OCI-LY3 (cell line): Measurements from ENCODE around the gene TFCP2L1.

Source experiments
- EZH2phosphoT487 ChIP-seq: fragments of 200-600 bp; shearing (Covaris generic); IDR thresholded peaks from 2 replicates; pipeline ENCODE4 v1.6.1; 2018; ENCODE audit warnings: antibody characterized with exemption, mixed run types, low read depth
- TF ChIP-seq, protein P1 (sequence below): fragments of 200-600, 300-600 bp; sonication (generic); IDR thresholded peaks from 2 replicates; pipeline ENCODE4 v1.5.1; 2014; ENCODE audit warnings: antibody characterized with exemption, low read length, low read depth

DNA sequence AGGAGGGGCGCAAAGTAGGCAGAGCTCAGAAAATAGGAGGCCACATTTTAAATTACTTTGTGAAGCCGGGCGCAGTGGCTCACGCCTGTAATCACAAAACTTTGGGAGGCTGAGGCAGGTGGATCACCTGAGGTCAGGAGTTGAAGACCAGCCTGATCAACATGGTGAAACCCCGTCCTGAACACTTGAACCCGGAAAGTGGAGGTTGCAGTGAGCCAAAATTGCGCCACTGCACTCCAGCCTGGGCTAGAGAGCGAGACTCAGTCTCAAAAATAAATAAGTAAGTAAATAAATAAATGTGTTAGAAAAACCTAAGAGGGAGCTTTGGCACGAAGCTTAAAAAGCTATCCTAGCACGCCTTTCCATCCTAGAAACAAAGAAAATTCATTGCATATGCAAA, 105.5 kb downstream of the TFCP2L1 start:
- TF ChIP-seq, protein P1, sequence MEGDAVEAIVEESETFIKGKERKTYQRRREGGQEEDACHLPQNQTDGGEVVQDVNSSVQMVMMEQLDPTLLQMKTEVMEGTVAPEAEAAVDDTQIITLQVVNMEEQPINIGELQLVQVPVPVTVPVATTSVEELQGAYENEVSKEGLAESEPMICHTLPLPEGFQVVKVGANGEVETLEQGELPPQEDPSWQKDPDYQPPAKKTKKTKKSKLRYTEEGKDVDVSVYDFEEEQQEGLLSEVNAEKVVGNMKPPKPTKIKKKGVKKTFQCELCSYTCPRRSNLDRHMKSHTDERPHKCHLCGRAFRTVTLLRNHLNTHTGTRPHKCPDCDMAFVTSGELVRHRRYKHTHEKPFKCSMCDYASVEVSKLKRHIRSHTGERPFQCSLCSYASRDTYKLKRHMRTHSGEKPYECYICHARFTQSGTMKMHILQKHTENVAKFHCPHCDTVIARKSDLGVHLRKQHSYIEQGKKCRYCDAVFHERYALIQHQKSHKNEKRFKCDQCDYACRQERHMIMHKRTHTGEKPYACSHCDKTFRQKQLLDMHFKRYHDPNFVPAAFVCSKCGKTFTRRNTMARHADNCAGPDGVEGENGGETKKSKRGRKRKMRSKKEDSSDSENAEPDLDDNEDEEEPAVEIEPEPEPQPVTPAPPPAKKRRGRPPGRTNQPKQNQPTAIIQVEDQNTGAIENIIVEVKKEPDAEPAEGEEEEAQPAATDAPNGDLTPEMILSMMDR, result no peak
- no peak for TF ChIP-seq EZH2phosphoT487
